Colon (tissue), 2 donors: ENCODE results near the gene FAR2.
"Not testable (repeated sequence)": the region's sequence is repeated elsewhere in the genome, so short reads cannot be mapped to it uniquely, and the experiment has no call there.

Experiments used
- FAIRE-seq: peaks from 2 replicates; lab custom pipeline; 2012; peaks lifted over from hg19 to GRCh38; lab: Jason Lieb, UNC
- donor health status: control.
- donor health status: control.

Gene FAR2

DNA sequence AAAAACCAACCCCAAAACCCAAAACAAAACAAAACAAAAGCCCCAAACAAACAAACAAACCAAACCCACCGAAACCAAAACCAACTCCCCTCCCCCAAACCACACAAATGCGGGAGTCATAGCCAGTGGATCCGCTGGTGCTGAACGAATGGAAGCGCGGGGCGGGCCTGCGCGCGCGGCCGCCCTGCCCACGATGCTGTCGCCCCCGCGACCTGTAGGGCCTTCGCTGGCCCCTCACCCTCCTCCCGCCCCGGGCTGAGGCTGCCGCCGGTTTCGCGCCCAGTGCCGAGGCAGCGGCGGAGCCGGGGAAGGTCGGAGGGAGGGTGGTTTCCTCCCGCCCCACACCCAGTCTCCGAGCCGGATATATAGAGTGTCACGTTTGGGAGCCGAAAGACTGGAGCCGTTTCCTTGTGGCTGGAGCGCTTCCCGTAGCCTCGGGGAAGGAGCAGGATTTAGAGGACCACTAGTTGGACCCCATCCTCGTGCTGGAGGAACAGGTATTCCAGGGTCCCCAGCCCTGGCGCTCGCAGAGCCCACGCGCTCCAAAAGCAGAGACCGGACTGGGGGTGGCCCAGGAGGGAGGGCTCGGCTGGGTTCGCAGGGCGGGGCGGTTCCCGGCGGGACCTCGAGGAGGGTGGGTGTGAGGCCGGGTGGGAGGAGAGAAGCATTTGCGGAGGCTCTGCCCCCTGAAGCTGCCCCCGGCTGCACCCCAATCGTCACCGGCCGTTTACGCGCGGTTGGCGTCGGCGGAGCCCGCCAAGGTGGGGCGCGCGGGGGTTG is at the start of gene FAR2:
Gene FAR2 (plus strand): TSS at position 368 of the 780 bp plus-strand sequence. CDS start 121,172 bp downstream, outside the sequence.
- no peak for FAIRE-seq

DNA sequence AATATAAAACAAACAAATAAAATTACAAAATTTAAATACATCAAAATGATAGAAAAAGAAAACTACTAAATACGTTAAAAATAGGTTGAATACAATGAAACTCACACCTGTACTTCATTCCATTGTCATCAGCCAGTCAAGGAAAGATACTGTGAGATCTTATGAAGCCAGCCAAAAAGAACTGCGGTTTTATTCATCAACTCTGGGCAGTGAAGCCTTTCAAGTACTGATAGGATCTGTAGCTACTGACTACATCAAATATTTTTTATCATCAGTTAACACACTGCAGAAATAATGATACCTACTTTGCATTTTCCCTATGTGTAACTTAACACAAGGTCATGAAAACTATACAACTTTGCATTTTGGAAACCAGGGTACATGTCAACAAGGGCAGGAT is 46.3 kb upstream of the FAR2 start:
- no peak for FAIRE-seq

DNA sequence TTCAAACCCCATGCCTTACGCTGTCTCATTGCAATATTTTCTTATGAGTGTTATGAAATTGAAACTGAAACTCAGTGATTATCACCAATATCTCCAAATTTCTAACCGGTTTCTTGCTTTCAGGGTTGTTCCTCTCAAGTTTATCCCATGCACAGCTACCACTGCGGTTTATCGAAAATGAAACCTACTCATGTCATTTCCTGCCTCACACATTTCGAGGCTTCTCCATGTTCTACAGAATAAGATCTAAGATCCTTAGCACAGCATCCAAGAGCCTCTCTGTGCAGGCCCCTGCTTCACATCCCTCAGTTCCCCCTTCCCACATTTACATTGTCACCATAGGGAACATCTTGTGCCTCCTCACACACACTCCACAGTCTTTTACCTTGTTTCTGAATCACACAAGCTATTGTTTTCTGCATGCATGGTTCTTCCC is 45.5 kb upstream of the FAR2 start:
- FAIRE-seq = no peak

DNA sequence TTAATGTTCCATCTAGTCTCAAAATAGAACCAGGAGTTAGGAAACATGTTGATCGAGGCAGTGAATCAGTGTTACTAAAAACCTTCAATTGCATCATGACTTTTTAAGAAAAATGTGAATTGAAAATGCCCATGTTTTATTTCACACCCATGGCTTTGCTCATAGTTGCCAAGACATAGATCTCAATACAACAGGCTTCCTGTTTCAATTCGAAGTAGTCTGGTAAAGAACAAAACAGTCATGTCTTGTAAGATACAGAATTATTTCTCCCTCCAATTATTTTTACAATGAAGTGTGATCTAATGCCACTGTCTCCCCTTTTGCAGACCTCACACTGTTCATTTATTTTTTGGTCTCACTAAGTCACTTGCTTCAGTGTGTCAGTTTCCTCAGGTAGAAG is 44.6 kb upstream of the FAR2 start:
- no peak for FAIRE-seq

DNA sequence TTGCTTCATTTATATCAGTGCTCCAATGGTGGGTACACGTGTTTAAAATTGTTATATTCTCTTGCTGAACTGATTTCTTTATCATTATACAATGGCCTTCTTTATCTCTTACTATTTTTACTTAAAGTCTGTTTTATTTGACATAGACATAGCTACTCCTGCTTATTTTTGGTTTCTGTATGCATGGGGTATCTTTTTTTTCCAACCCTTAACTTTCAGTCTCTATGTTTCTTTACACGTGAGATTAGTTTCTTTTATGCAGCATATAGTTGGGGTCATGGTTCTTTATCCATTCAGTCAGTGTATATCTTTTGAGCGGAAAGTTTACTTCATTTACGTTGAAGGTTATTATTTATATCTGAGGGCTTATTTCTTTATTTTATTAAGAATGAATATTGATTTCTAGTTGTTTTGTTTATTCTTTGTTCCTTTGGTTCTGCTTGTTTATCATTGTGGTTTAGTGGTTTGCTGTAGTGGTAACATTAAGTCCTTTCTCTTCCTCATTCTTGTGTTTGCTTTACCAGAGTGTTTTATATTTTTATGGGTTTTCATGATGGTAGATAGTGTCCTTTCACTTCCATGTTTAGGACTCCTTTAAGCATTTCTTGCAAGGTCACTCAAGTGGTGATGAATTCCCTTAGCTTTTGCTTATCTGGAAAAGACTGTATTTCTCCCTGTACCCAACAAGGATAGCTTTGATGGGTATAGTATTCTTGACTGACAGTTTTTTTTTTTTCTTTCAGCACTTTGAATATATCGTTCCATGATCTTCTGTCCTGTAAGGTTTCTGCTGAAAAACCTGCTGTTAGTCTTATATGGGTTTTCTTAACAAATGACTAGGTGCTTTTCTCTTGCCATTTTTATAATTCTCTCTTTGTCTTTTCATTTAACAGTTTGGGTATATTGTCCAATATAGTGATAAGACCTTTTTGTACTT is 38.3 kb upstream of the FAR2 start:
- FAIRE-seq = peak; percentile 53

DNA sequence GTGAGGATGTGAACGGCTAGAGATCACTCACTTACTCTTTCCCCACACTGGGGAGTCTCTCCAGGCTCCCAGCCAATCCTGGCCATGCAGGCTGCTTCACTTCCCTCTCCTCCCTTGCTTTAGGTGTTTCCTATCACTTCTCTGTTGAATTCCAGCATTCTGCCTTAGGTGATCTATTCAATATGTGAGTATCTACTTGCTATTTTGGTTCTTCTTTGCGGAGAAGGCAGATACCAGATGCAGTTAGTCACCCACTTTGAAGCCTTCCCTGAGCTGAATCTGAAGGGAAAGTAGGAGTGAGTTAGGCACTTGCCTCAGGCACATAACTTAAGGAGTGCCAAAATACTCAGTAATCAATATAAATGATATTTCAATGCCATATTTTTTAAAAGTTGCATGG is 36.0 kb upstream of the FAR2 start:
- FAIRE-seq = no peak

DNA sequence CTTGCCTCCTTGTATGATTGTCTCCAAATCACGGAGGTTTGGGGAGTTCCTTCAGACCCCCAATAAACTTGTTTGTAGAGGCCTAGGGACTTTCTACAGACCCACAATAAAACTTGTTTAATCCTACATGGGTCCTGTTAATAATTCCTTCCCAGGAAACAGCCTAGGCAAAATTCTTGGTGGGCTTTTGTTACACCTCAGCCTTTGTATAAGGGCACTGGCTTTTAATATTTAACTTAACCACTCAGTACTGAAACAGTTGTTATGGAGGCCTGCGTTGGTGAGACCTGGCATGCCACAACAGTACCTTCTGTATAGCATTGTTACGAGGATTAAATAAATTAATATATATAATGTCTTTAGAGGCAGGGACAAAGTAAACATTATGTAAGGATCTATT is 32.7 kb upstream of the FAR2 start:
- no peak for FAIRE-seq

DNA sequence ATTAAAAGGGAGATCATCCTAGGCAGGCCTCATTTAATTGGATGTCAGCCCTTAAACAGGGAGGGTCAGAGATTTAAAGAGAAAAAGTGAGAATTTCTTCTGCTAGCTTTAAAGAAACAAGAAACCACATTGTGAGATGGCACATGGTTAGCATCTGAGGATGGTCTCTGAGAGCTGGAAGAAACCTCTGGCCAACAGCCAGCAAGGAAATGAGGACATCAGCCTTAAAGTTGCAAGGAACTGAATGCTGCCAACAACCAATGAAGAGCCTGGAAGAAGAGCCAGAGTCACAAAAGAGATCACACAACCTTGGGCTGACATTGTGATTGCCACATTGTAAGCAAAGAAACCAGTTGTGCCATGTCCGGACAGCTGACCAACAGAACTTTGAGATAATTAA is 17.5 kb upstream of the FAR2 start:
- FAIRE-seq = no peak

DNA sequence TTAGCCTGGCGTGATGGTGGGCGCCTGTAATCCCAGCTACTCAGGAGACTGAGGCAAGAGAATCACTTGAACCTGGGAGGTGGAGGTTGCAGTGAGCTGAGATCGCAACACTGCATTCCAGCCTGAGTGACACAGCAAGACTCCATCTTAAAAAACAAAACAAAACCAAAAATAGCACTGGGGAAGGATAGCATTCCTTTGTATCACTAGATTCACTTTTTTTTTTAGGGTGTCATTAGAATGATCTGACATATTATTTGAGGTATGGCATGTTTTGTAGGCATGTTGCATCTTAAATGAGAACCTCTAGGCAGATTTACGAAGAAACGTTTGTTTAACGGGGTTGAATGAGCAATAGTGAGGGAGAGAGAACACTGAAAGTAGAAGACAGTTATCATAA is 16.8 kb upstream of the FAR2 start:
- FAIRE-seq = no peak

DNA sequence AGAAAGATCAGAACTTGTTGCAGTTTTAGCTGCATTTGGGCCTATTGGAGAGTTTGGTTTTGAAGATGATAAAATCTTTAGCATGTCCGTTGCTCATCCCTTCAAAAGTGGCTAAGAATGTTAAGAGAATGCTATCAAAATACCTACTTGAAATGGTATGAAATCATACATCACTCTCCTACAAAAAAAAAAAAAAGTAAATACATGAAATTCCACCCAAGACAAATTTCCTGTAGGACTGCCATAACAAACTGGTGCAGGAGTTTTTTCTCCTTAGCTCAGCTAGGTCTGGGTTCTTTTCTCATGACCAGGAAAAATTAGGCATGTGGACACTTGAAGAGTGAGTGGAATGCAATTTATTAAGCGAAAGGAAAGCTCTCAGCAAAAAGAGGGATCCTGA is 15.9 kb upstream of the FAR2 start:
- FAIRE-seq = no peak

DNA sequence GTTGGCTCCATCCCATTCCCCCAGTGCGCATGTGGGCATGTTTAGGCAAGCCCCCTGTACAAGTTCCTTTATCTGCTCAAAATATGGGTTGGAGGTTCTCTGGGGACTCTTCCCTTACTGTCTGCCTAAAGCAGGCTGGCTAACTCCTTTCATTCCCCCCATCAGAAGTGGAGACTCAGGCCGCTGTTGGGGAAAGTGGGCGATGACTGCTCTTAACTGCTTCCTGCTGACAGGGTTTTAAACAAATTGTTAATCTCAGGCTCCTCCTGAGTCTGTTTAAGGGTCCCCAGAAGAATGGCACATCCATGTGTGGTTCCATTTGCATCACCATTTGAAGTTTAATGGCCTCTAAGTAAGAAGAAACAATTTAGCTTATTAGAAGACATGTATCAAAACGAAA is 15.4 kb upstream of the FAR2 start:
- no peak for FAIRE-seq

DNA sequence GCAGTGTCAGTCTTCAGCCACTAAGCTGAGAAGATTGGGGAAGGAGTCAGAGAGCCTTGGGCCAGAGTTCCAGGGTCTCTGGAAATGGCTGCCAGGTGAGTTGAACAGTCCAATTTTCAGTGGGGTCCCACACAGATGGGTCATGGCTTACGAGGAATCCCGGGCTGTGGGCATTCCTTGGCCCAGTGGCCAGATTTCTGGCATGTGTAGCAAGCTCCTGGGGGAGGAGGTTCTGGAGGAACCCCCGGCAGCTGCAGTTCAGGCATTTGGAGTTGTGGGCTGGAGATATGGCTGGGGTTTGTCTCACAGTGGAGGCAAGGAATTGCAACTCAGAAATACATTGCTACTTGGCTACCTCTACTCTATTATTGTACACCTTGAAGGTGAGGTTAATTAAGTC is 10.8 kb upstream of the FAR2 start:
- not testable (repeated sequence) for FAIRE-seq

DNA sequence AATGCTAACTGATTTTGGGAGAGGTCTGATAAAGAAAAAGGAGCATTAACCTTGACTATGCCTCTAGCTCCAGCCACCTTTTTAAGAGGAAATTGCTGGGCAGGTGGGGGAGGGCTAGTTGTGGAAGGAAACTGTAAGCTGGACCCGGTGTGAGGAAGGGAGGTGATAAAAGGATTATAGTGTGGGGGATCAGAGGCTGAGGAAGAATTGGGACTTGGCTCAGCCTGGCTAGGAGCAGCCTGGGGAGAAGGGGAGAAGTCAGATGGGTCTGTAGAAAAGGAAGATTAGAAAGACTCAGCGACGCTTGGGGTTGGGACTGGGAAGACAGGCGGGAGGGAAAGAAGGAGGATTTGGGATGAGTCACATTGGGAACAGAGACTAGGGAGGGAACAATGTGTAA is 10.2 kb upstream of the FAR2 start:
- FAIRE-seq = not testable (repeated sequence)

DNA sequence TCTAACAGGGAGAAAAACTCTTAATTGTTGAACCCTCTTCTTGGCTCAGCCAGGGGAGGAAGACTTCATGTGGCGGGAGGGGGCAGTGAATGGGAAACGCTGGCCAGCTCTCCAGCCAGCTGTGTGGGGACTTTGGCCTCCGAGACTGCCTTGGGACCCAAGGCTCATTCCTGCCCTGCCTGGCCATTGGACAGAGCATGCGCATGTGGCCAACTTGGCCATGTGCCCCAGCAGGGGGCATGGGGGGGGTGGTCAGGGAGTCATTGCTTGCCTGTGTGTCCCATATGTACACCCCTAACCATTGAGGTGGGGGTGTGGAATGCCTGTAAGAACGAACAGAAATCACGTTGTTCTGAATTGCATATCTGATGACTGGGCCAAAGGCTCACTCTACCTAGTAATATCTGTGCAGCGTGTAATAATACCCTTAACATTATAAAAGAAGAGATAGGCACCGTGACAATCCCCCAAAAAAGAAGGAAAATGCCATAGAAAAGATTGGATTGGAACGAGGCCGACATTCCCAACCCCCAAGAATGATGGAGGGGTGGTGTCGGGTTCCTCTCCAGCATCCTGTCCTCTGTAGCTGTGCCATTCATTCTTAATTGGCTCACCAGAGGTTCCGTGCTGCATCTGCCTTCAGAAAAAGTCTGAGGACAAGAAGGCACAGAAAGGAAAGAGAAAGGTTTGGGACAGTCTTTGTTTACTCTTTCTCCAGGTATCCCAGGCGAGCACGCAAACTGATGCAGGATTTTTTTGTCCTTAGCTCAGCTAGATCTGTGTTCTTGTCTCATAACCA is 3.5 kb upstream of the FAR2 start:
- no peak for FAIRE-seq

DNA sequence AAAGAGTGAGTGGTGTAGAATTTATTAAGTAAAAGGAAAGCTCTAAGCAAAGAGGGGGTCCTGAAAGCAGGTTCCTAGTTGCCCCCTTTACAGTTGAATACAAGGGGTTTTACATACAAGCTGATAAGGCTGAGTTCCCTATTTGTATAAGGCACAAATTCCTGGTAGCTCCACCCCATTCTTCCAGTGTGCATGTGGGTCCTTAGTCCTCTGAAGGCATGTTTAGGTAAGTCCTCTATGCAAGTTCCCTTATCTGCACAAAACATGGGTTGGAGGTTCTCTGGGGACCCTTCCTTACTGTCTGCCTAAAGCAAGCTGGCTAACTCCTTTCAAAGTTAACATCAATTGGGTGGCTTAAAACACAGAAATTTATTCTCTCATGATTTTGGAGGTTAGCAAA is 2.9 kb upstream of the FAR2 start:
- FAIRE-seq = no peak

DNA sequence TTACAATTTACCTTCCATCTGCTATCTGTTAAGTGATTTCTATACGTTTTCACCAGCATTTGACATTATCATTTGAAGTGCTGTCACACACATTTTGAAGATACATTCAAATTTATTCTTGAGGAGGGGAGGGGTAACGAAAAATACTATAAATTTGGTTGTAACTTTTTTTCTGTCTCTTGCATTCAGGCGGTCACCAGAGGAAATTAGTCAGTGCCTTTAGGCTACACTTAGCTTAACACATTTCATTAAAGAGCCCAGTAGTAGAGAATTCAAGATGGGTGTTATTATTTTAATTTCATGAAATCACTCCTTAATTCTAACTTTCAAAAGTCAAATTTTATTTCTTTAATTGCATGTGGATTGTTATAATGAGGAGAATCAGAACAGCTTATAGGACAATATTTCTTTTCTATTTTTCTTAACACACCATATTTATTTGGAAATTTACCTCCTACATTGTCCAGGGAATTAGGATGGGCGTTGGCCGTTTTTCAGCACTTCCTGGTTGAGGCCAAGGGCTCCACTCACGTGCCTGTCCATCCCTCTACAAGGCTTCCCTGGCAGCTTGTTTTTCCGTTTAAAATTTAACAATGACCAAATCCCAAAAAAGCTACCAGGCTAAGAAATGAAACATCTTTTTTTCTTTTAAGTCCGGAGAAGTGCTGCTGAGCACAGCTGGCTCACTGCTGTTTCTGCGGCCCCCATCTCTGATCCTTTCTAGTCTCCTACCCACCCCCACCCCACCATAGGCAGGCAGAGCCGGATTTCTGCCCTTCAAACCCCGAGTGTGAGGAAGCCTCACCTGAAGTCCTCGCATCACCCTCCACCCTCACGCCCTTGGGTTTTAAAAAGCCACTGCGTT is 1.1 kb upstream of the FAR2 start:
- FAIRE-seq = no peak

DNA sequence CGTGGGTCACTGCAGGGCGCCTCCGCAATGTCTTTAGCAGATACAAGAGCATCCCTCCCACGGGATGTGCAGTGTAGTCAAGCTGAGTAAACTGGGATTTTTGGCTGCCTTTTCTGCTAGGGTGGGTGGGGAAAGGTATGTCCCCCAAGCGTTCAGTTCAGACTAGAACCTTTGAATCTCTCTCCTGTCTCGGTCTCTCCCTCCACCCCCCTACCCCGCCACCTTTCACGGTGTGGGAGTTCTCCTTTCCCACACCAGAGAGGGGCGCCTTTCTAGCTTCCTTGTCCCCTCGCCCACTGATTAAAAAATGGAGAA is 525 bp upstream of the FAR2 start:
- no peak for FAIRE-seq

DNA sequence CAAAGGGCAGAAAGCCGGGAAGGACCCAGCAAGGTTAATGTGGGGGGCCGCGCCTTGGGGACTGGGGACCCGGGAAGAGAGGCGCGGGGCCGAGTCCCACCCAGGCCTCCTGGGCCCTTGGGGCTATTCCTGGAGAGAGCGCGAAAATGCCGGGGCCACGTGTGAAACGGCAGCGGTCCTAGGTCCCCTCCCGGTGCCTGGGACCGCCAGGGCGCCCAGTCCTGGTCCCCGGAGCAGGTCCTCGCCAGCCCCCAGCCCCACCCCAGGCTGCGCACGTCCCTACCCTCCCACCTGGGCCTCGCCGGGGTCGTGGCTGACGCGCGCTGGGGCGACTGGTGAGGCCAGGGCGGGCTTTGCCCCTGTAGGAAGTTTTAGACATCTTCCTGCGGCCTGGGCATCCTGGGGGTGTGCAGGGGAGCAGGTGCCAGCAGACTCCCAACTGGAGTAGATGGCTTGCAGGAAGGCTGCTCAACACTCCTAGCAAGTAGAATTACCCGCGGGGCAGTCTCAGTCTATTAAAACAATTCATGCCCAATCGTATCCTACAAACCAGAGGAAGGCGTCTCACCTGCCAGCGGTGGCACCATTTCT is 708 bp downstream of the FAR2 start:
- FAIRE-seq = no peak

DNA sequence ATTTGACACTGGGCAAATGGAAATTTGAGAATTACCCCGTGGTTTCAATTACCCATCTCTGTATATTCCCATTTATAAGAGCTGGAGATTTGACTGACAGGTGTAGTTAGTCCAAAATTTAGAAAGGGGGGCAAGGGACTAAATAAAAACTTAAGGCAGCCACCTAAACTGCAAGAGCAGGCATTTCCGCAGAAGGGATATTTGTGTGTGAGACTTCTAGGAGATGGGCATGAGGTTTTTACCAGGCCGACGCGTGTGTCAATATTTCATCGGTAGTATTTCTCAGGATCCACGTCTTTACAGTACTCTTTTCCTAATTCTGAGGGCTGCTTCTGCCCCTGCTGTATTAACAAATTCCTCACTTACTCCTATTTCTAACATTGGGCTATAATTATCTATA is 1.4 kb downstream of the FAR2 start:
- no peak for FAIRE-seq

DNA sequence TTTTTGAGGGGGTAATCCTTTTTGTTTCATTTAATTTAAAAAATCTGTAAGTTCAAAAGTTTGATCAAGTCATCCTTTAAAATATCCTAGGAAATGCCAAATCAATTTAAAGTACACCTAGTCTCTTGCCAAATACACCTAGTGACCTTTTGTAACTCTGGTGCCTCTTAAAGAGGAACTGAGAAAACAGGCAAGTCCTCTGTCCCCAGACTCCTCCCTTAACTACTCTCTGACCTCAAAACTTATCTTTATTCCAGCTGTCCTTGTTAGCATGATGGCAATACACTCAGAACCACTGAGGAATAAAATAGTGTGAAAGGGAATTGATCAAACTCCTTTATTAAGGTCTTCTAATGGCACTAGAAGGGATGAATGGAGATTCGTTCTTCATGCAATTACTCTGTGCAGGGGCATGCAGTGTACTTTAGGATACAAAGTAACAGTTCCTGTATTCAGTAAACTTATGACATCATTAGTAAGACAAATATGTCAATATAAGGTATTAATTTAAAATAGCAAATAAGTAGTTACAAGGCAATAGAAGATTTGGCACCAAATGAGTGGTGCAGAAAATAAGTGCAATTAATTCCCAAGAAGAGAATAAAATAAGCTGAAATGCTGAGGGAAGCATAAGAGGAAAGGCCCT is 3.3 kb downstream of the FAR2 start:
- FAIRE-seq = peak; percentile 65
